Measurements from ENCODE around the gene ROBO2.

- TF ChIP-seq, protein P1, sequence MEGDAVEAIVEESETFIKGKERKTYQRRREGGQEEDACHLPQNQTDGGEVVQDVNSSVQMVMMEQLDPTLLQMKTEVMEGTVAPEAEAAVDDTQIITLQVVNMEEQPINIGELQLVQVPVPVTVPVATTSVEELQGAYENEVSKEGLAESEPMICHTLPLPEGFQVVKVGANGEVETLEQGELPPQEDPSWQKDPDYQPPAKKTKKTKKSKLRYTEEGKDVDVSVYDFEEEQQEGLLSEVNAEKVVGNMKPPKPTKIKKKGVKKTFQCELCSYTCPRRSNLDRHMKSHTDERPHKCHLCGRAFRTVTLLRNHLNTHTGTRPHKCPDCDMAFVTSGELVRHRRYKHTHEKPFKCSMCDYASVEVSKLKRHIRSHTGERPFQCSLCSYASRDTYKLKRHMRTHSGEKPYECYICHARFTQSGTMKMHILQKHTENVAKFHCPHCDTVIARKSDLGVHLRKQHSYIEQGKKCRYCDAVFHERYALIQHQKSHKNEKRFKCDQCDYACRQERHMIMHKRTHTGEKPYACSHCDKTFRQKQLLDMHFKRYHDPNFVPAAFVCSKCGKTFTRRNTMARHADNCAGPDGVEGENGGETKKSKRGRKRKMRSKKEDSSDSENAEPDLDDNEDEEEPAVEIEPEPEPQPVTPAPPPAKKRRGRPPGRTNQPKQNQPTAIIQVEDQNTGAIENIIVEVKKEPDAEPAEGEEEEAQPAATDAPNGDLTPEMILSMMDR (IDR thresholded peaks at IDR 0.05), result no peak
- TF ChIP-seq POLR2A (IDR thresholded peaks at IDR 0.05), result no peak
Measured at GRCh38 chr3:77620009-77620408, 580.1 kb downstream of the ROBO2 start.

Measured in heart left ventricle (tissue), 13 donors.